ENCODE data around the gene SSTR5.

Gene SSTR5

DNA sequence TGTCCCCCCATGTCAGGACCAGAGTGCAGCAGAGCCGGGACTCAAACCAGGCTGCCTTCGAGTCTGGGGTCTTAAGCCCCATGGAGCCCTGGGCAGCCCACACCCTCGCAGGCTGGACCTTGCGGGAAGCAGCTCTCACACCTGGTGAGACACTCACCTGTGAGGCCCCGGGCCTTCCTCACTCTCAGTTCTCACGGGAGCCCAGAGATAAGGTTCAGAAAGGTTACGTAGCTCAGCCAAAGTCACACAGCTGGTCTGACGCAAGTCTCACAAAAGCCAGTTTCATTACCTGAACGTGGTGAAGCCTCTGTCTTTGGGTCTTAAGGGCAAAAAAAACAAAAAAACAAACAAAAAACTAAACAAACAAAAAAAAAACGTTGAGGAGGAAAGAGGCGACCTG lies 32.8 kb upstream of the SSTR5 start:
- no peak overlapping the region for H3K4me3 ChIP-seq (ENCODE audit: low read depth, low read length)
- no peak overlapping the region for H3K27ac ChIP-seq
- no peak overlapping the region for H2AFZ ChIP-seq
- H3K9me3 ChIP-seq (ENCODE audit: control insufficient read depth, low read length): no peaks in the 10 kb centered on the region
- TF ChIP-seq, protein P1, sequence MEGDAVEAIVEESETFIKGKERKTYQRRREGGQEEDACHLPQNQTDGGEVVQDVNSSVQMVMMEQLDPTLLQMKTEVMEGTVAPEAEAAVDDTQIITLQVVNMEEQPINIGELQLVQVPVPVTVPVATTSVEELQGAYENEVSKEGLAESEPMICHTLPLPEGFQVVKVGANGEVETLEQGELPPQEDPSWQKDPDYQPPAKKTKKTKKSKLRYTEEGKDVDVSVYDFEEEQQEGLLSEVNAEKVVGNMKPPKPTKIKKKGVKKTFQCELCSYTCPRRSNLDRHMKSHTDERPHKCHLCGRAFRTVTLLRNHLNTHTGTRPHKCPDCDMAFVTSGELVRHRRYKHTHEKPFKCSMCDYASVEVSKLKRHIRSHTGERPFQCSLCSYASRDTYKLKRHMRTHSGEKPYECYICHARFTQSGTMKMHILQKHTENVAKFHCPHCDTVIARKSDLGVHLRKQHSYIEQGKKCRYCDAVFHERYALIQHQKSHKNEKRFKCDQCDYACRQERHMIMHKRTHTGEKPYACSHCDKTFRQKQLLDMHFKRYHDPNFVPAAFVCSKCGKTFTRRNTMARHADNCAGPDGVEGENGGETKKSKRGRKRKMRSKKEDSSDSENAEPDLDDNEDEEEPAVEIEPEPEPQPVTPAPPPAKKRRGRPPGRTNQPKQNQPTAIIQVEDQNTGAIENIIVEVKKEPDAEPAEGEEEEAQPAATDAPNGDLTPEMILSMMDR (IDR thresholded peaks at IDR 0.05): no peak
- no peaks in the 10 kb centered on the region for H3K4me1 ChIP-seq
- no peak overlapping the region for H3K9ac ChIP-seq
- H3K4me2 ChIP-seq (ENCODE audit: low read length): no peak overlapping the region
- no peaks in the 10 kb centered on the region for H3K27me3 ChIP-seq (ENCODE audit: control insufficient read depth, insufficient read depth, low read length)
- H3K79me2 ChIP-seq: no peaks in the 10 kb centered on the region
- H3K36me3 ChIP-seq (ENCODE audit: control insufficient read depth, insufficient read depth, low read length): no peaks in the 10 kb centered on the region

DNA sequence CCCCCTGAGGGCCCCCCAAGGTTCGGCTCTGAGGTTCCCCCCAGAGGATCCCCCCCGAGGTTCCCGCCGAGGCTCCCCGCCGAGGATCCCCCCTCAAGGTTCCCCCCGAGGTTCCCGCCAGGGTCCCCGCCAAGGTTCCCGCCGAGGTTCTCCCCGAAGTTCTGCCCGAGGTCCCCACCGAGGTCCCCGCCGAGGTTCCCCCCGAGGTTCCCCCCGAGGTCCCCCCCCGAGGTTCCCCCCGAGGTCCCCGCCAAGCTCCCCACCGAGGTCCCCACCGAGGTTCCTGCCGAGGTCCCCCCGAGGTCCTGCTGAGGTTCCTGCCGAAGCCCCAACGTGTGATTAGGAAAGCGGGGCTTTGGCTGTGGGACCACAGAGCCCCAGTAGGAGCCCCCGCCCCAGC lies 32.2 kb upstream of the SSTR5 start:
- H3K79me2 ChIP-seq: no peaks in the 10 kb centered on the region
- no peak overlapping the region for H2AFZ ChIP-seq
- H3K9me3 ChIP-seq (ENCODE audit: control insufficient read depth, low read length): no peaks in the 10 kb centered on the region
- H3K36me3 ChIP-seq (ENCODE audit: control insufficient read depth, insufficient read depth, low read length): no peaks in the 10 kb centered on the region
- no peak overlapping the region for H3K9ac ChIP-seq
- H3K27me3 ChIP-seq (ENCODE audit: control insufficient read depth, insufficient read depth, low read length): no peaks in the 10 kb centered on the region
- TF ChIP-seq, protein P1 (IDR thresholded peaks at IDR 0.05): no peak
- H3K4me3 ChIP-seq (ENCODE audit: low read depth, low read length): no peak overlapping the region
- H3K4me2 ChIP-seq (ENCODE audit: low read length): no peak overlapping the region
- no peak overlapping the region for H3K27ac ChIP-seq
- no peaks in the 10 kb centered on the region for H3K4me1 ChIP-seq

DNA sequence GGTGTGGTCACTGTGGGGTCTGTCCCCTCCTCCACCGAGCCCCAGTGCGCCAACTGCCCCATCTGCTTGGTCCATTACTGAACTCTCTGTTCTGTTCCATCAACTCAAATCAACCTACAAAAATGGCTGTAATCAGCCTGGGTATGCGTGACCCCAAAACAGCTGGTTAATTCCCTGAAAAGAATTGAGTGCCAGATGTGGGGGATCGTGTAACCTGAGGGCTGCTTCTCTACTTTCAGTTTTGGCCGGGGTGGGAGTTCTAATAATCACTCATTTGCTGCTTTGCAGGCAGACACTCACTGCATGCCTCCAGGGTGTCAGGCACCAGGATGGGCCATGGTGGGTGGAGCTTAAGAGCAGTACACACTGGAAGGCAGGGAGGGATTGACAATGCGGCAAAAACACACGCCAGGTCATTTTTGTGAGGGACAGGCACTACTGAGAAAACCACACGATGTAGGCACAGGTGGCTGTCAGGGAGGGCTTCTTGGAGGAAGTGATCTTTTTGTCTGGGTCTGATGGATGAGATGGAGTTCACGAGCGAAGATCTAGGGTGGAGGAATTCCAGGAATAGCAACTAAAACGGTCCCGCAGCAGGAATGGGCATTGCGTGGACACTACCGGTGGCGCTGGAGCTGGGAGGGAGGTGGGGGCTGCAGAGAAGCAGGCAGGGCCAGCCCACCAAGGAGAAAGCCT lies 30.4 kb upstream of the SSTR5 start:
- Histone ChIP-seq H3K9me3 (ENCODE audit: control insufficient read depth, low read length) (no peaks in the 10 kb centered on the region), H3K4me2 (ENCODE audit: low read length) (no peak overlapping the region), H3K27ac (no peak overlapping the region), H3K9ac (no peak overlapping the region), H2AFZ (no peak overlapping the region), H3K4me1 (no peaks in the 10 kb centered on the region), H3K79me2 (no peaks in the 10 kb centered on the region), H3K27me3 (ENCODE audit: control insufficient read depth, insufficient read depth, low read length) (no peaks in the 10 kb centered on the region), H3K36me3 (ENCODE audit: control insufficient read depth, insufficient read depth, low read length) (no peaks in the 10 kb centered on the region), H3K4me3 (ENCODE audit: low read depth, low read length) (no peak overlapping the region)
- TF ChIP-seq, protein P1 (IDR thresholded peaks at IDR 0.05): no peak

DNA sequence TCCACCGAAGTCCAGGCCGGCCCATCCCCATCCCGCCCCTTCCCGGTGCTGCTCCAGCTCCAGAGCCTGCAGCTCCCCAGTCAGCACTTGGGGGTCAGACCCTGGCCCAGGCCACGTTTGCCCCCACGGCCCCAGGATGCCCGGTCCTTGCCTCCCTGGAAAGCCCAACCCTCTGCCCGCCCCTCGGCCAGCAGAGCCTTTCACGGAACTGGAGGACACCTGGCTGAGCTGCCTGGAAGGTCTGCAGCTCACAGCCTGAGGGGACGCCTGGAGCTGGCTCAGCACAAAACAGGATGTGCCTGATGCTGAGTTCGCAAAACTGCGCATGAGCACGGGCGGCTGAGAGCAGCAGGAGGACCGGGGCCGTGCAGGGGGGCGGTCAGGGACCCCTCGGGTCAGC lies 29.7 kb upstream of the SSTR5 start:
- H3K4me1 ChIP-seq: no peaks in the 10 kb centered on the region
- no peaks in the 10 kb centered on the region for H3K27me3 ChIP-seq (ENCODE audit: control insufficient read depth, insufficient read depth, low read length)

More for the DNA sequence above, 29.7 kb upstream of the SSTR5 start:
- no peaks in the 10 kb centered on the region for H3K9me3 ChIP-seq (ENCODE audit: control insufficient read depth, low read length)
- no peak overlapping the region for H3K4me2 ChIP-seq (ENCODE audit: low read length)
- no peaks in the 10 kb centered on the region for H3K36me3 ChIP-seq (ENCODE audit: control insufficient read depth, insufficient read depth, low read length)
- H3K4me3 ChIP-seq (ENCODE audit: low read depth, low read length): no peak overlapping the region
- H3K27ac ChIP-seq: no peak overlapping the region
- no peak overlapping the region for H3K9ac ChIP-seq
- TF ChIP-seq, protein P1 (IDR thresholded peaks at IDR 0.05): no peak
- H3K79me2 ChIP-seq: no peaks in the 10 kb centered on the region
- H2AFZ ChIP-seq: peak overlapping the region; percentile 38

Measured in parathyroid adenoma (tissue), 2 donors.